ENCODE data around the gene MCCC2. TPM values are rescaled to one million over a fixed set of nuclear protein-coding genes. Genes with fewer than 3 reads are reported as not detected.

MCCC2 gene
- total and polyA plus RNA-seq, 2 experiments from 2014 or later, result 31.9 to 59.1 TPM

- TF ChIP-seq STAT1 (IDR thresholded peaks at IDR 0.05; ENCODE audit: unreplicated experiment), result no peak
- TF ChIP-seq EZH2 (IDR thresholded peaks at IDR 0.05; ENCODE audit: low read depth, unreplicated experiment), result no peak
- peak; percentile 92 to 96 for TF ChIP-seq CTCF (conservative IDR thresholded peaks at IDR 0.05; ENCODE audit: low read depth in 2 of 2)
- TF ChIP-seq REST (IDR thresholded peaks at IDR 0.05; ENCODE audit: unreplicated experiment), result peak; percentile 20
- no peak for TF ChIP-seq ETS1 (IDR thresholded peaks at IDR 0.05)
- TF ChIP-seq JUNB (IDR thresholded peaks at IDR 0.05; ENCODE audit: unreplicated experiment), result no peak
- TF ChIP-seq POLR2AphosphoS5 (IDR thresholded peaks at IDR 0.05; ENCODE audit: low read depth), result no peak
- no peak for TF ChIP-seq NANOG (IDR thresholded peaks at IDR 0.05; ENCODE audit: borderline replicate concordance)
- TF ChIP-seq CREB1 (CRISPR knock-in tag; IDR thresholded peaks at IDR 0.05; ENCODE audit: low read depth), result no peak
- TF ChIP-seq ZNF114 (CRISPR knock-in tag; IDR thresholded peaks at IDR 0.05), result no peak
- TF ChIP-seq ZNF331 (CRISPR knock-in tag; IDR thresholded peaks at IDR 0.05; ENCODE audit: low read depth), result no peak
- 0 out of 2 replicates have a peak, but pooled peaks have one; percentile 7 for TF ChIP-seq ZNF462 (CRISPR knock-in tag; IDR thresholded peaks at IDR 0.05)
- no peak for TF ChIP-seq EZH2phosphoT487 (IDR thresholded peaks at IDR 0.05; ENCODE audit: unreplicated experiment)
- Histone ChIP-seq H3K4me3 (no peak overlapping the region), H2AFZ (peak overlapping the region; percentile 80), H3K4me2 (no peak overlapping the region), H3K27me3 (ENCODE audit: insufficient read depth) (no peaks in the 10 kb centered on the region), H3K27ac (ENCODE audit: low read depth) (no peak overlapping the region), H3K79me2 (replicated peaks; ENCODE audit: insufficient read depth) (no peaks in the 10 kb centered on the region), H3K9me2 (ENCODE audit: insufficient read depth) (no peaks in the 10 kb centered on the region), H3K4me1 (ENCODE audit: insufficient read depth) (peaks cover 17% of the 10 kb centered on the region), H3K36me3 (ENCODE audit: insufficient read depth) (no peaks in the 10 kb centered on the region), H4K20me1 (replicated peaks; ENCODE audit: insufficient read depth) (no peaks in the 10 kb centered on the region), H3F3A (replicated peaks; ENCODE audit: low read depth) (no peaks in the 10 kb centered on the region)
- Mint-ChIP-seq H3K27ac (no peak overlapping the region), H3K27me3 (ENCODE audit: insufficient read depth, low read depth, poor library complexity) (peaks cover 3% of the 10 kb centered on the region), H3K4me1 (peaks cover 29% of the 10 kb centered on the region), H3K9me3 (no peaks in the 10 kb centered on the region), H3K4me3 (no peak overlapping the region), H3K36me3 (ENCODE audit: low read depth) (no peaks in the 10 kb centered on the region; the same call in 2 of the 3 replicates)
- ATAC-seq, result peak; percentile 93
- DNase-seq (ENCODE audit: low spot score), result peak; percentile 92
Measured at GRCh38 chr5:71697967-71698366, 110.8 kb downstream of the MCCC2 start.

All from GM23338 (cell line).